IMR-90 (cell line): ENCODE data around the gene HMX1. TPM values are rescaled to one million over a fixed set of nuclear protein-coding genes. Genes with fewer than 3 reads are reported as not detected.
A peak's percentile ranks its signal among the peaks of the same experiment; 100 is the strongest.

Experiments used
- ATAC-seq: fragments of 200-7000 bp; cut with Tn5 transposase; 2 replicates; pipeline ENCODE4 v1.9.1; 2020; ENCODE audit warnings: low read depth, mild to moderate bottlenecking, moderate library complexity
- BruUV-seq: library from RNA; stranded (reverse); fragments of 400-500 nt; replicated peaks from 2 replicates; lab custom pipeline; 2021; lab: Mats Ljungman, UMichigan
- CTCF ChIA-PET: fragments of 300-600 bp; formaldehyde crosslinking; extraction: SDS; loops from one replicate; lab custom pipeline; 2021; ENCODE audit warnings: antibody characterized with exemption; lab: Yijun Ruan, JAX
- POLR2A ChIA-PET: fragments of 300-600 bp; sonication (Branson Sonifier 250); formaldehyde crosslinking; loops from one replicate; lab custom pipeline; 2022; ENCODE audit warnings: antibody characterized with exemption; ENCODE audit not compliant: unreplicated experiment; lab: Charles Lee
- DNase-seq: peaks from one replicate; pipeline ENCODE4 v3.0.0; 2013
- H2AFZ ChIP-seq: replicated peaks from 2 replicates; pipeline ENCODE3; 2013; ENCODE audit warnings: low read length, mild to moderate bottlenecking; ENCODE audit not compliant: poor library complexity
- H2AK5ac ChIP-seq: 2 replicates; pipeline ENCODE4 v1.6.1; 2013; ENCODE audit warnings: low read depth, low read length, inconsistent platforms
- H2AK9ac ChIP-seq: replicated peaks from 2 replicates; pipeline ENCODE3; 2013; ENCODE audit warnings: mild to moderate bottlenecking, low read depth, low read length, moderate library complexity; ENCODE audit not compliant: poor library complexity
- H2BK120ac ChIP-seq: 2 replicates; pipeline ENCODE4 v1.6.1; 2013; ENCODE audit warnings: low read depth, low read length, inconsistent platforms
- H2BK15ac ChIP-seq: 3 replicates; pipeline ENCODE4 v1.6.1; 2013; ENCODE audit warnings: low read depth, low read length, inconsistent platforms
- H2BK20ac ChIP-seq: 2 replicates; pipeline ENCODE4 v1.6.1; 2013; ENCODE audit warnings: low read depth, mild to moderate bottlenecking, inconsistent platforms, low read length, moderate library complexity
- H2BK5ac ChIP-seq: 2 replicates; pipeline ENCODE4 v1.6.1; 2013; ENCODE audit warnings: mild to moderate bottlenecking, low read depth, low read length, inconsistent platforms; ENCODE audit not compliant: poor library complexity, severe bottlenecking
- H3K14ac ChIP-seq: replicated peaks from 2 replicates; pipeline ENCODE4 v1.6.1; 2013; ENCODE audit warnings: low read depth, low read length, inconsistent platforms
- H3K18ac ChIP-seq: 2 replicates; pipeline ENCODE4 v1.6.1; 2013; ENCODE audit warnings: low read depth, low read length, control low read depth
- H3K23ac ChIP-seq: 2 replicates; pipeline ENCODE4 v1.6.1; 2013; ENCODE audit warnings: low read depth, low read length, inconsistent platforms
- H3K27ac ChIP-seq: 2 replicates; pipeline ENCODE4 v1.5.1; 2013; ENCODE audit warnings: mild to moderate bottlenecking, control low read depth, low read length; ENCODE audit not compliant: insufficient read depth
- H3K27me3 ChIP-seq: 2 replicates; pipeline ENCODE4 v1.6.1; 2013; ENCODE audit warnings: low read length; ENCODE audit not compliant: control insufficient read depth, insufficient read depth
- H3K36me3 ChIP-seq: 2 replicates; pipeline ENCODE4 v1.6.1; 2013; ENCODE audit warnings: low read length, mixed read lengths; ENCODE audit not compliant: control insufficient read depth, insufficient read depth
- H3K4ac ChIP-seq: 2 replicates; pipeline ENCODE4 v1.6.1; 2013; ENCODE audit warnings: low read depth, low read length, inconsistent platforms
- H3K4me1 ChIP-seq: 2 replicates; pipeline ENCODE4 v1.6.1; 2013; ENCODE audit warnings: low read length, mixed read lengths; ENCODE audit not compliant: control insufficient read depth, insufficient read depth
- H3K4me2 ChIP-seq: 2 replicates; pipeline ENCODE4 v1.6.1; 2013; ENCODE audit warnings: low read depth, mild to moderate bottlenecking, control low read depth, low read length, moderate library complexity
- H3K4me3 ChIP-seq: 2 replicates; pipeline ENCODE4 v1.5.1; 2013; ENCODE audit warnings: low read depth, mild to moderate bottlenecking, control low read depth, low read length, moderate library complexity; ENCODE audit not compliant: insufficient read depth
- H3K56ac ChIP-seq: 2 replicates; pipeline ENCODE4 v1.6.1; 2013; ENCODE audit warnings: low read length, inconsistent platforms; ENCODE audit not compliant: insufficient read depth; ENCODE audit errors: extremely low read depth
- H3K79me1 ChIP-seq, 2 experiments: 2 replicates each; pipeline ENCODE4 v1.6.1; 2013; ENCODE audit warnings: low read length in 2 of 2, inconsistent platforms in 1 of 2, low read depth in 1 of 2
- H3K9ac ChIP-seq: 2 replicates; pipeline ENCODE4 v1.6.1; 2013; ENCODE audit warnings: low read depth, low read length, control low read depth
- H3K9me1 ChIP-seq: 2 replicates; pipeline ENCODE4 v1.6.1; 2013; ENCODE audit warnings: low read length, inconsistent platforms; ENCODE audit not compliant: insufficient read depth
- H3K9me3 ChIP-seq: 2 replicates; pipeline ENCODE4 v1.6.1; 2013; ENCODE audit warnings: low read length; ENCODE audit not compliant: control insufficient read depth, insufficient read depth
- H4K20me1 ChIP-seq: 2 replicates; pipeline ENCODE4 v1.6.1; 2013; ENCODE audit warnings: low read length, inconsistent platforms; ENCODE audit not compliant: insufficient read depth
- H4K5ac ChIP-seq: 2 replicates; pipeline ENCODE4 v1.6.1; 2013; ENCODE audit warnings: mild to moderate bottlenecking, low read depth, low read length, control low read depth
- H4K8ac ChIP-seq, 2 experiments: 2 replicates each; pipeline ENCODE4 v1.6.1; 2013; ENCODE audit warnings: low read depth in 2 of 2, low read length in 2 of 2, control low read depth in 1 of 2, inconsistent platforms in 1 of 2
- H4K91ac ChIP-seq: 2 replicates; pipeline ENCODE4 v1.6.1; 2013; ENCODE audit warnings: low read depth, low read length, inconsistent platforms; ENCODE audit not compliant: insufficient read depth
- CEBPB ChIP-seq: IDR thresholded peaks from 2 replicates; pipeline ENCODE4 v1.6.1; 2012; ENCODE audit warnings: low read depth, low read length, improper control_type of control experiment
- MAFK ChIP-seq: IDR thresholded peaks from 2 replicates; pipeline ENCODE4 v1.6.1; 2012; ENCODE audit warnings: low read depth, low read length, improper control_type of control experiment
- MAZ ChIP-seq: IDR thresholded peaks from 2 replicates; pipeline ENCODE4 v1.6.1; 2012; ENCODE audit warnings: low read depth, mild to moderate bottlenecking, low read length, improper control_type of control experiment, moderate library complexity, borderline replicate concordance
- MXI1 ChIP-seq: IDR thresholded peaks from 2 replicates; pipeline ENCODE4 v1.6.1; 2012; ENCODE audit warnings: low read depth, mild to moderate bottlenecking, low read length, moderate library complexity, borderline replicate concordance
- NFE2L2 ChIP-seq: fragments of 150-350 bp; IDR thresholded peaks from 2 replicates; pipeline ENCODE4 v1.6.1; 2016; ENCODE audit warnings: low read depth, mild to moderate bottlenecking, low read length
- POLR2A ChIP-seq: IDR thresholded peaks from 2 replicates; pipeline ENCODE4 v1.6.1; 2012; ENCODE audit warnings: mild to moderate bottlenecking, low read depth, low read length
- RAD21 ChIP-seq: IDR thresholded peaks from 2 replicates; pipeline ENCODE4 v1.6.1; 2012; ENCODE audit warnings: low read length, improper control_type of control experiment
- RCOR1 ChIP-seq: IDR thresholded peaks from 2 replicates; pipeline ENCODE4 v1.6.1; 2012; ENCODE audit warnings: mild to moderate bottlenecking, low read length, improper control_type of control experiment; ENCODE audit not compliant: insufficient replicate concordance
- RFX5 ChIP-seq: IDR thresholded peaks from 2 replicates; pipeline ENCODE4 v1.8.0; 2012; ENCODE audit warnings: low read depth, mild to moderate bottlenecking, low read length, moderate library complexity
- SMC3 ChIP-seq: fragments of 150-350 bp; IDR thresholded peaks from 2 replicates; pipeline ENCODE4 v1.6.1; 2016; ENCODE audit warnings: low read depth, mild to moderate bottlenecking, antibody characterized with exemption, low read length, moderate library complexity
- WGBS, 2 experiments: methylation state at CpG; one replicate each; pipeline versions ENCODE4 v1.1.5 to v1.1.7; 2013; ENCODE audit warnings: missing lambda C conversion rate in 2 of 2; ENCODE audit not compliant: insufficient read length in 1 of 2; ENCODE audit errors: extremely low coverage in 2 of 2; 5-methylcytosine and 5-hydroxymethylcytosine counted together
- dilution Hi-C: fragments of 300-500 bp; cut with HindIII; formaldehyde crosslinking; loops from one replicate; pipeline ENCODE4 v1.14.3; 2018; ENCODE audit warnings: low sequenced_read_pairs; ENCODE audit not compliant: unreplicated experiment
- in situ Hi-C: fragments of 300-500 bp; cut with MboI; formaldehyde crosslinking; loops from 3 replicates; pipeline ENCODE4 v1.14.3; 2019; ENCODE audit warnings: low sequenced_read_pairs, inconsistent platforms, mixed read lengths
- intact Hi-C: fragments of 100-400 bp; cut with micrococcal nuclease; formaldehyde crosslinking; loops from 2 replicates; pipeline ENCODE4 v1.10.0; 2022
- polyA plus RNA-seq, 3 experiments: library from polyadenylated mRNA; depleted of rRNA; stranded (reverse); fragments of >200 nt; gene quantifications; 2 replicates each; pipeline ENCODE4 v1.2.3, GENCODE V29; 2012; ENCODE audit warnings: low replicate concordance in 1 of 3
- total RNA-seq: library from RNA; depleted of rRNA; stranded (reverse); fragments of >200 nt; gene quantifications from 2 replicates; pipeline ENCODE4 v1.2.3, GENCODE V29; 2012
- TF ChIP-seq, protein P1 (sequence below): conservative IDR thresholded peaks from 2 replicates; pipeline ENCODE4 v1.5.1; 2012; ENCODE audit warnings: mild to moderate bottlenecking, low read depth, low read length, improper control_type of control experiment
- TF ChIP-seq, protein P2 (sequence below): fragments of 150-350 bp; IDR thresholded peaks from 2 replicates; pipeline ENCODE4 v1.6.1; 2016; ENCODE audit warnings: low read depth, mild to moderate bottlenecking, low read length, moderate library complexity, borderline replicate concordance

The HMX1 gene
- total and polyA plus RNA-seq, 2 of the 4 experiments (the other 2 are of a cell fraction): not detected

DNA sequence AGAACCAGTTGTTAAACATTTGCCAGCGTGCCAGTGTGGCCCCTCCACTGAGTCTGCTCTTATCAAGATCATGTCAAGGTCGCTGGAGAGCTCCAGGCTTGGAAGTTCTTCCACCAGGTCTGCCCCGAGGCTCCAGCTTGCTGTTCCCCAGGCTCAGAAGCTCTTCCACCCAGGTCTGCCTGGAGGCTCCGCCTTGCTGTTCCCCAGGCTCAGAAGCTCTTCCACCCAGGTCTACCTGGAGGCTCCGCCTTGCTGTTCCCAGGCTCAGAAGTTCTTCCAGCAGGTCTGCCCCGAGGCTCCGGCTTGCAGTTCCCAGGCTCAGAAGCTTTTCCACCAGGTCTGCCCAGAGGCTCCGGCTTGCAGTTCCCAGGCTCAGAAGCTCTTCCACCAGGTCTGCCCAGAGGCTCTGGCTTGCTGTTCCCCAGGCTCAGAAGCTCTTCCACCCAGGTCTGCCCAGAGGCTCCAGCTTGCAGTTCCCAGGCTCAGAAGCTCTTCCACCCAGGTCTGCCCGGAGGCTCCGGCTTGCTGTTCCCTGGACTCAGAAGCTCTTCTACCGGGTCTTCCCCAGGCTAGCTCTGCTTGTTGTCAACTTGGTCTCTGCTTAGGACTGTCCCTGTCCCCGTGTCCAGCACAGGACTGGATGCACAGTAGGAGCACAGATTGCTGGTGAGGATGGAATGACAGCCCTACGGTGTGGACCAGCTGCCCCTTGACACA lies 54.4 kb downstream of the HMX1 start:
- H3K27me3 ChIP-seq: no peaks in the 10 kb centered on the region
- H3K18ac ChIP-seq: no peak overlapping the region
- WGBS, 2 experiments: 49% methylated on average over 10 of the region's 13 CpGs; no CpG with 5 or more reads in 1 of the 2 experiments
- no peaks in the 10 kb centered on the region for H3K36me3 ChIP-seq
- in situ Hi-C loops (no loop called here), intact Hi-C loops (no loop called here), dilution Hi-C loops (no loop called here)
- DNase-seq (no peak), ATAC-seq (no peak)
- no peaks in the 10 kb centered on the region for H4K20me1 ChIP-seq
- H4K5ac ChIP-seq: no peak overlapping the region
- ChIA-PET POLR2A (no interaction called here), CTCF (no interaction called here)
- no peak overlapping the region for H3K4me3 ChIP-seq
- H3K9me3 ChIP-seq: peaks cover 5% of the 10 kb centered on the region; the same call in 1 of the 2 replicates
- no peak overlapping the region for H2BK120ac ChIP-seq
- H4K91ac ChIP-seq: no peak overlapping the region
- no peak overlapping the region for H2AK9ac ChIP-seq
- peak overlapping the region; percentile 43 for H2AFZ ChIP-seq
- H4K8ac ChIP-seq: no peak overlapping the region
- no peak overlapping the region for H2BK5ac ChIP-seq
- H2BK15ac ChIP-seq: no peak overlapping the region
- no peak overlapping the region for H3K23ac ChIP-seq
- H3K79me1 ChIP-seq: no peaks in the 10 kb centered on the region
- no peaks in the 10 kb centered on the region for H3K9me1 ChIP-seq
- no peak overlapping the region for H3K27ac ChIP-seq
- no peaks in the 10 kb centered on the region for H3K4me1 ChIP-seq
- no peak overlapping the region for H2BK20ac ChIP-seq
- no peak overlapping the region for H3K4me2 ChIP-seq
- H3K56ac ChIP-seq: no peak overlapping the region
- H3K14ac ChIP-seq: no peak overlapping the region
- TF ChIP-seq NFE2L2: no peak
- TF ChIP-seq RAD21: no peak
- TF ChIP-seq, protein P1, sequence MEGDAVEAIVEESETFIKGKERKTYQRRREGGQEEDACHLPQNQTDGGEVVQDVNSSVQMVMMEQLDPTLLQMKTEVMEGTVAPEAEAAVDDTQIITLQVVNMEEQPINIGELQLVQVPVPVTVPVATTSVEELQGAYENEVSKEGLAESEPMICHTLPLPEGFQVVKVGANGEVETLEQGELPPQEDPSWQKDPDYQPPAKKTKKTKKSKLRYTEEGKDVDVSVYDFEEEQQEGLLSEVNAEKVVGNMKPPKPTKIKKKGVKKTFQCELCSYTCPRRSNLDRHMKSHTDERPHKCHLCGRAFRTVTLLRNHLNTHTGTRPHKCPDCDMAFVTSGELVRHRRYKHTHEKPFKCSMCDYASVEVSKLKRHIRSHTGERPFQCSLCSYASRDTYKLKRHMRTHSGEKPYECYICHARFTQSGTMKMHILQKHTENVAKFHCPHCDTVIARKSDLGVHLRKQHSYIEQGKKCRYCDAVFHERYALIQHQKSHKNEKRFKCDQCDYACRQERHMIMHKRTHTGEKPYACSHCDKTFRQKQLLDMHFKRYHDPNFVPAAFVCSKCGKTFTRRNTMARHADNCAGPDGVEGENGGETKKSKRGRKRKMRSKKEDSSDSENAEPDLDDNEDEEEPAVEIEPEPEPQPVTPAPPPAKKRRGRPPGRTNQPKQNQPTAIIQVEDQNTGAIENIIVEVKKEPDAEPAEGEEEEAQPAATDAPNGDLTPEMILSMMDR: no peak
- no peak for TF ChIP-seq SMC3
- no peak for TF ChIP-seq MXI1
- no peak for TF ChIP-seq RCOR1
- no peak for TF ChIP-seq MAZ
- no peak for TF ChIP-seq CEBPB
- no peak for TF ChIP-seq POLR2A
- TF ChIP-seq MAFK: no peak
- TF ChIP-seq, protein P2, sequence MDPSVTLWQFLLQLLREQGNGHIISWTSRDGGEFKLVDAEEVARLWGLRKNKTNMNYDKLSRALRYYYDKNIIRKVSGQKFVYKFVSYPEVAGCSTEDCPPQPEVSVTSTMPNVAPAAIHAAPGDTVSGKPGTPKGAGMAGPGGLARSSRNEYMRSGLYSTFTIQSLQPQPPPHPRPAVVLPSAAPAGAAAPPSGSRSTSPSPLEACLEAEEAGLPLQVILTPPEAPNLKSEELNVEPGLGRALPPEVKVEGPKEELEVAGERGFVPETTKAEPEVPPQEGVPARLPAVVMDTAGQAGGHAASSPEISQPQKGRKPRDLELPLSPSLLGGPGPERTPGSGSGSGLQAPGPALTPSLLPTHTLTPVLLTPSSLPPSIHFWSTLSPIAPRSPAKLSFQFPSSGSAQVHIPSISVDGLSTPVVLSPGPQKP: no peak
- TF ChIP-seq RFX5: no peak
- no TSS peak for BruUV-seq
- no peak overlapping the region for H3K4ac ChIP-seq
- H3K9ac ChIP-seq: no peak overlapping the region
- H2AK5ac ChIP-seq: no peak overlapping the region
